ENCODE measurements around the gene JAG2.
"Not testable (repeated sequence)": the region's sequence is repeated elsewhere in the genome, so short reads cannot be mapped to it uniquely, and the experiment has no call there.

JAG2 gene

GRCh38 chr14:105117710-105118385 is 50.7 kb downstream of the JAG2 start:
- DNase-seq (ENCODE audit: low read depth), result no peak

DNA sequence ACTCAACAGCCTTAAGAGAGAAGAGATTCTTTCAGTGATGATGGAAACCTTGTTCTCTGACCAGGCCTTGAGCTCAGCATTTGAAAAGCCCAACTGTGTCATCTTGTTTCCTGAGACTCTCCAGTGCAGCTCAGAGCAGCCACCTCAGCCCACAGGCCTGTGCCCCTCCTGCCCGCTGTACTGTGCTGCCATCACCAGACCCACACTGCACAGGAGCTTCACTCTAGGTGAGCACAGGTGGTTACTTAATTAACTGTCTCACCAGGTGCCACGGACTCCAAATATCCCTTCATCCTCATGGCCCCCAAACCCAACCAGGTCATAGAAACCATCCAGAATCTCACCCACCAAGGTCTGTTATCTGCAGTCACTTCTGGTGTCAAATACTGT is 51.3 kb downstream of the JAG2 start:
- DNase-seq (ENCODE audit: low read depth), result no peak

GRCh38 chr14:105116451-105117256 is 51.9 kb downstream of the JAG2 start:
- no peak for DNase-seq (ENCODE audit: low read depth)

GRCh38 chr14:105109243-105109642 is 59.3 kb downstream of the JAG2 start:
- DNase-seq (ENCODE audit: low read depth), result not testable (repeated sequence)

DNA sequence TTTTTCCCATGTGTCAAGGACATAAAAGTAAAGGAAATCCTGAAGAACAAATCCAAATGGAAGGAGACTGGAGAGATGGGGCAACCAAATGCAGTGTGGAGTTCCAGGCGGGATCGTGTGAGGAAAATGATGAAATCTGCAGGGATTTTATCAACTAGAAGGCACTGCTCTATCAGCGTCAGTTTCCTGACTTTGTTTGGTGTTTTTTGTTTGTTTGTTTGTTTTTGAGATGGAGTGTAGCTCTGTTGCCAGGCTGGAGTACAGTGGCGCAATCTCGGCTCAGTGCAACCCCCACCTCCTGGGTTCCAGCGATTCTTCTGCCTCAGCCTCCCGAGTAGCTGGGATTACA is 60.1 kb downstream of the JAG2 start:
- DNase-seq (ENCODE audit: low read depth), result no peak

DNA sequence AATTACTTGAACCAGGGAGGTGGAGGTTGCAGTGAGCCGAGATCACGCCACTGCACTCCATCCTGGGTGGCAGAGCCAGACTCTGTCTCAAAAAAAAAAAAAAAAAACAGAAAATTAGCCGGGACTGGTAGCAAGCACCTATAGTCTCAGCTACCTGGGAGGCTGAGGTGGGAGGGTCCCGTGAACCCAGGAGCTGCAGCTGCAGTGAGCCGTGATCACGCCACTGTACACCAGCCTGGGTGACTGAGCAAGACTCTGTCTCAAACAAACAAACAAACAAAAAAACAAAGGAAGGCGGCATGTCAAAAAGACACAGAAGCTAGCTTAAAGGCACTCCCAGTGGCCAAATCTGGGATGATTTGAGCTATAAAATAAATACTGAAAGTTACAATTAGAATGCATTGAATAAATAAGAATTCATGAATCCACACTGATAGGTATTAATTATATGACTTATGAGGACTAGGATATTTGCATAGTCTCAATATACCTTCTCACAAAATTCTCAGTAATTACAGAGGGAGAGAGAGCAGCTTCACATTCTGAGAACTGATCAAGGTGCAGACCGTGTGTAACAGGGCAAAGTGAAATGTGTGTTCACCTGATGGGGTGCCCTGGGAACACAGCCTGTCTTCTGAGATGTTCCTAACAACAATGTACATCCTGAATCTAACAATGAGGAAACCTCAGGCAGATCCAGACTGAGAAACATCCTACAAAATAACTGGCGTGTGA is 60.6 kb downstream of the JAG2 start:
- no peak for DNase-seq (ENCODE audit: low read depth)

- no peak for DNase-seq (ENCODE audit: low read depth)
Measured at GRCh38 chr14:105107351-105107750, 61.2 kb downstream of the JAG2 start.

- DNase-seq (ENCODE audit: low read depth), result no peak
Measured at GRCh38 chr14:105105158-105105557, 63.4 kb downstream of the JAG2 start.

- DNase-seq (ENCODE audit: low read depth), result no peak
Measured at GRCh38 chr14:105102893-105103292, 65.7 kb downstream of the JAG2 start.

DNA sequence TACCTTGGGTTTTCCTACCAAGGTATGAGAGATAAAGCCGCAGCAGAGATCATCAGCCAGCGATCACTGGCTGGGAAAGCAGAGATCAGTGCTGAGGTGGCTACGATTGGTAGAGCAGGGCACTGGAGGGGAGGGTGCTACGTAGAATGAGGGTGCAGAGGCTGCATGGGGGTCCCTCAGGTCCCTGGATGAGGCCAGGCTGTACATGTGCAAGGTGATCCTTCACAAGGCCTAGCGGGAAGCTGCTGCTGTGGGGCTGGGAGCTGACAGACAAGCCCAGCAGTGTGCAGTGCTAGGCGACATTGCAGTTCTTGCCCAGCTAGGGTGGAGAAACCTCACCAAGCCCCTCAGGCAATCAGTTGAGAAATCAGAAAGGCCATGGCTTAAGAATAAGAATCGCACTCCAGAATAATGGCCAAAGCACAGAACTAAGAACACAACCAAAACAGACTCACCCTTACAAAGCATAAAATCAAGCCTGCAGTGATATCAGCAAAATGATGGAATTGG is 66.2 kb downstream of the JAG2 start:
- no peak for DNase-seq (ENCODE audit: low read depth)

- no peak for DNase-seq (ENCODE audit: low read depth)
Measured at GRCh38 chr14:105100910-105101309, 67.7 kb downstream of the JAG2 start.

DNA sequence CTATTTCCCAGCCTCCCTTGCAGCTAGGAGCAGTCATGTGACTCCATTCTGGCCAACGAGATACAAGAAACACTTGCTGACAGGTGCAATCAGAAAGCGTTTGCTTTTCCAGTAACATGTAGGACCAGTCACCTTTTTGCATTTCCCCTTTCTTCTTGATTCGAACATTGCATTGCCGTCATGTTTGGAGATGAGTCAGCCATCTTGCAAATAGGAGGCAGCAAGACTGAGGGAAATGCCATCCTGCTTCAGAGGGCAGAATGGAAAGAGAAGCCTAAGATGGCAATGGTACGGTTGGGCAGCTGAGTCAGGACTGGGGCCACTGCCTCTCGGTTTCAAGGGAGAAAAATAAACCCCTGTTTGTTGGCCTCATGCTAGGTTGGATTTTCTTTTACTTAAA is 68.8 kb downstream of the JAG2 start:
- DNase-seq (ENCODE audit: low read depth), result no peak

- DNase-seq (ENCODE audit: low read depth), result no peak
Measured at GRCh38 chr14:105098316-105098715, 70.3 kb downstream of the JAG2 start.

DNA sequence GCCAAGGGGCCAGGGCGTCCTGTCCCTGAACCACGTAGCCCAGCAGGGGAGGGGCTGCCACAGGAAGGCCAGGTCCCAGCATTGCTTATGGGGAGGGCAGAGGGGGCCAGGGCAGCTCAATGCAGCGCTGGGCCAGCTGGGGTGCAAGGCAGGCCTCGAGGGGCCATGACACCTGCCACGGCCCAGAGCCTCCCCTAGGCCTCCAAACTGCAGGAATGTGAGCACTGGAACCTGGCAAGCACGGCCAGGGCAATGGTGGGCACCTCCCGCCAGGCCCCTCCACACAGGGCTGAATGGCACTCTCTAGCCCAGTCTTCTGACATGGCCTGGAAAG is 70.8 kb downstream of the JAG2 start:
- no peak for DNase-seq (ENCODE audit: low read depth)

DNA sequence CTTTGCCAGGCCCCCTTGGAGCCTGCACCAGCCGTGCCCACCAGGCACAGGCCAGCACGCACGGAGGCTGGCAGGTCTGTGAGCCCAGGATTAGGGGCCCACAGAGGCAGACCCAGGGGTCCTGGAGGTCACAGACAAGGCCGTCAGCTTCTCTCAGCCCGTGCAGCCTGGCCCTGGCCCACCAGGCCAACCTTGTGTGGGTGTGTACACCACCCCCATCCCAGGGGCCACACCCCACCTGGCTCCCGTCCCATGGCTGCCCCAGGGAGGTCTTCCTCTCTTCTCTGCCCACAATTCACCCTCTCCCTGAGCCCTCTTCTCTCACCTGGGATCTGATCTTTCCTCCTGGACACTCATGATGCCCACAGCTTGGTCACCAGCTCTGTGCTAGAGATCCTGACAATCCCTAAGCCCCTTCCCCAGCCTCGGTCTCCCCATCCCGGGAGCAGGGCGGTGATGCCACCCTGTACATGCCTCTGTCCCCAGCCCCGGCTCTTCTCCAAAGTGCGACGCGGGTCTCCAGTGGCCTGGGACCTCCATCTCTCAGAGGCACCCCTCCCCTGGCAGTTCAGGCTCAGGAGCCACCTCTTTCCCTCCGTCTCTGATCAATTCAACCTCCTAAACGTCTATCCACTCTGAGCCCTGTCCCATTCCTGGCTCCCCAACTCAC is 72.2 kb downstream of the JAG2 start:
- DNase-seq (ENCODE audit: low read depth), result no peak

DNA sequence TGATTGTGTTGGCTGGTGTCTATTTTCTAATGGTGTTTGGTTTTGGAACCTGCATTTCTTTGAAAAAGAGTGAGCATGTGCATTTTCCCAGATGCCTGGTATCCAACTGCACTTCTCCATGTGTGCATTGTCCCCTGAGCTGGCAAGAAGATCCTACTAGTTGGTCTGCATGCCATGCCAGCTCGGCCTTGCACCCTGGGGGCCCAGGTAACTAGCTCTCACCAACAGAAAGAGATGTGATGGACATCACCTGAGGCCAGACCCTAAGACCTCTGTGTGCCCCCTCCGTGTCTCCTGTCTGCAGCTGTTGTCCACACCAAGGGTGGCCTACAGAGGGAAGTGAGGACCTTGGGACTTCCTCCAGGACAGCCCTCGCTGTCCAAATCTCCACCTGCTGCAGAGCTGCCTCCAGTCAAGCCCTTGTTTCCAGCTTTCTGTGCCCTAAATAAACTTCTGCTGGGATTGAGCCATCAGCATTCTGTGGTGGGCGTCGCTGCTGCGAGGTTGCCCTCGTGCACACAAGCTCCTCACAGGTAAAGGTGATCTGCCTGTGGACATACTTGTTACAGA is 73.3 kb downstream of the JAG2 start:
- DNase-seq (ENCODE audit: low read depth), result no peak

GRCh38 chr14:105094193-105094907 is 74.2 kb downstream of the JAG2 start:
- DNase-seq (ENCODE audit: low read depth), result no peak

DNA sequence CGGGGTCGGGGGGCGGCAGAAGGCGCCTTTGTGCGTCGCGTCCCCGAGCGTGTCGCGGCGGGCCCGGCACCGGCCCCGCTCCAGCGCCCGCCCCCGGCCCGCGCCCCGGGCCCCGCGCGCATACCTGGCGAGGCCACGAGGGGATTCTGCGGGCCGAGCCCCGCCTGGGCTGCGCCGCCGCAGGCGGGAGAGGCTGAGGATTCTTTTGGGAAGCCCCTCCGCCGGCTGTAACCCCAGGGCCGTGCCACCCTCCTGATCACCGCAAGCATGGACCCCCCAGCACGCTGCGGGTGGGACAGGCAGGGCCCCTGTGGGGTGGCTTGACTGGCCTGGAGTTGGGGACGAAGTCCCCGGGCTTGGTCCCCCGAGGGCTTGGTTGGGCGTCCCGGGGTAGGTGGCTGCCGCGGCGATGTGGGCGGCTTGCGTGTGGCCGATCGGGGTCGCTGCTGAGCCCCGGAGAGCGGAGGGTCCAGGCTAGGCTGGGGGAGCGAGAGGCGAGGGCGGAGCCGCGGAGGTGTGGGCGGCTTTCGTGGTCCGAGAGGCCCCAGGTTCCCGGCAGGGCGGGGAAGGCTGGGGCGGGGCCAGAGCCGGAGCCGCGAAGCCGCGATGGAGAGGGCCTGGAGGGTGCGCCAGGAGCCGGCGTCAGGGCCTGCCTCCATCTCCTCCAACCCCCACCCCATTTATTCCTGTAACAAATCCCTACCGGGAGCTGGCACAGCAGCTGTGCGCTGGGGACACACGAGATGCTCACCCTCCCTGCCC is 75.0 kb downstream of the JAG2 start:
- DNase-seq (ENCODE audit: low read depth), result peak; percentile 81

DNA sequence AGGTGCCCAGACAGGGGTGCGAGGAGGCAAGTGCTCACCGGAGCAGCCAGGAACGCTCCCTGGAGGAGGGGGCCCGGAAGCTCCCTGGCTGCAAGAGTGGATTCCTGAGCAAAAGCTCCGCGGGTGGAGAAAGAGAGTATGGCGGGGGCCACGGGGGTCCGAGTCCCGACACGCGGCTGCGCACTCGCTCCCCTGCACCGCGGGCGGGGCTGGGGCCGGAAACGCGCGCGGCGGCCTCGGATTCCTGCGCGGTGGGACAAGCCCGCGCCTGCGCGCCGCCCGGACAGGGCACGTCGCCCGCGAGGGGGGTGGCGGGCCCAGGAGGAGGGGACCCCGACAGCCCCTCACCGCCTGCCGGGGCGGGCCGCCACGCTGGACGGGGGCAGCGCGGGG is 75.5 kb downstream of the JAG2 start:
- DNase-seq (ENCODE audit: low read depth), result peak; percentile 56

GRCh38 chr14:105092171-105093037 is 76.2 kb downstream of the JAG2 start:
- no peak for DNase-seq (ENCODE audit: low read depth)
